Astrocyte of the spinal cord (primary cell): ENCODE data around the gene ATP9A.
"Not testable (repeated sequence)": the region's sequence is repeated elsewhere in the genome, so short reads cannot be mapped to it uniquely, and the experiment has no call there.

Experiments
- DNase-seq: peaks from one replicate; pipeline ENCODE4 v3.0.0; 2011; ENCODE audit warnings: low read depth, low spot score
- H3K4me3 ChIP-seq: 2 replicates; pipeline ENCODE4 v1.5.1; 2011; ENCODE audit warnings: low read depth, mild to moderate bottlenecking, low read length, moderate library complexity
- CTCF ChIP-seq: IDR thresholded peaks from 2 replicates; pipeline ENCODE4 v1.5.1; 2012; ENCODE audit warnings: low read depth, mild to moderate bottlenecking, low read length, inconsistent platforms
- in situ Hi-C: cut with HindIII; loops from 2 replicates; pipeline ENCODE4 v1.10.0; 2017; ENCODE audit warnings: low sequenced_read_pairs

The ATP9A gene

GRCh38 chr20:51763965-51764602 is 4.1 kb downstream of the ATP9A start:
- in situ Hi-C loops, result no loop called here
- TF ChIP-seq CTCF, result no peak
- DNase-seq, result no peak
- no peak overlapping the region for H3K4me3 ChIP-seq

GRCh38 chr20:51760905-51761546 is 7.2 kb downstream of the ATP9A start:
- DNase-seq, result peak; percentile 87
- in situ Hi-C loops, result no loop called here
- no peak for TF ChIP-seq CTCF
- H3K4me3 ChIP-seq, result no peak overlapping the region

GRCh38 chr20:51759769-51760510 is 8.2 kb downstream of the ATP9A start:
- in situ Hi-C loops, result no loop called here
- TF ChIP-seq CTCF, result no peak

GRCh38 chr20:51758978-51759544 is 9.1 kb downstream of the ATP9A start:
- no peak for TF ChIP-seq CTCF
- no peak for DNase-seq
- in situ Hi-C loops, result no loop called here
- no peak overlapping the region for H3K4me3 ChIP-seq

More at GRCh38 chr20:51759769-51760510, 8.2 kb downstream of the ATP9A start:
- DNase-seq, result no peak
- no peak overlapping the region for H3K4me3 ChIP-seq

GRCh38 chr20:51757226-51757625 is 11.0 kb downstream of the ATP9A start:
- in situ Hi-C loops, result no loop called here
- H3K4me3 ChIP-seq, result no peak overlapping the region
- no peak for DNase-seq
- no peak for TF ChIP-seq CTCF

- no peak overlapping the region for H3K4me3 ChIP-seq
- no peak for TF ChIP-seq CTCF
- in situ Hi-C loops, result no loop called here
- no peak for DNase-seq
Measured at GRCh38 chr20:51756653-51757052, 11.5 kb downstream of the ATP9A start.

GRCh38 chr20:51753220-51753619 is 15.0 kb downstream of the ATP9A start:
- DNase-seq, H3K4me3 ChIP-seq, in situ Hi-C loops: not testable (repeated sequence)
